ENCODE results near the gene G6PC1.

DNA sequence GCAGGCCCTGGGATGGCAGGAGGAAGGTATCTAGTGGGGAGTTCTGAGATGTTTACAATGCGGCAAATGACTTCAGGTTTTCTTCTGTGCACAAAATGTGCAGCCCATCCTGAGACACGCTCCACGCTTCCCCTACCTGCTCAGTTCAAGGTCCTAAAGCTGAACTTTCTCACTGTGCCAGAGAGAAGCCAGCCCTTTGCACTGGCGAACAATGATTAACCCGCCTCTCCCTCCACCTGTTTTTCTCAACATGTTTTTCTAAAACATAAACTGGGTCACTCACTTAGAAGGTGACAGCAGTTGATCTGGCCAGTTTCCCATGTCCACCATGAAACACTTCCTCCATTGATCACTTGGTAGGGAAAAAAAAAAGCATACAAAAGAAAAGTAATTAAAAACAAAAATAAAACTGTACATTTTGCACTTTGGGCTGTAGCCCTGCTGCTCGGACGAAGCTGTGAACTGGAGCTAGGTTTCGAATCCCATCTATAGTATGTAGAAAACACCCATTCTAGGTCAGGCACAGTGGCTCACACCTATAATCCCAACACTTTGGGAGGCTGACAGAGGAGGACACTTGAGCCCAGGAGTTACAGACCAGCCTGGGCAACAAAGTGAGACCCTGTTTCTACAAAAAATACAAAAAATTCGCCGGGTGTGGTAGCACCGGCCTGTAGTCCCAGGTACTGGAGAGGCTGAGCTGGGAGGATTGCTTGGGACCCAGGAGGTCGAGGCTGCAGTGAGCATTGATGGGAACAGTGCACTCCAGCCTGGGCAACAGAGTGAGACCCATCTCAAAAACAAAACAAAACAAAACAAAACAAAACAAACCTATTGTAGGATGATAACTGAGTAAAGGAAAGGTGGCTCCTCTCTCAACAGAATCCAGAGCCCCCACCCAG is 6.1 kb upstream of the G6PC1 start:
- no peak for TF ChIP-seq POLR2A (IDR thresholded peaks at IDR 0.05)
- TF ChIP-seq, protein P1, sequence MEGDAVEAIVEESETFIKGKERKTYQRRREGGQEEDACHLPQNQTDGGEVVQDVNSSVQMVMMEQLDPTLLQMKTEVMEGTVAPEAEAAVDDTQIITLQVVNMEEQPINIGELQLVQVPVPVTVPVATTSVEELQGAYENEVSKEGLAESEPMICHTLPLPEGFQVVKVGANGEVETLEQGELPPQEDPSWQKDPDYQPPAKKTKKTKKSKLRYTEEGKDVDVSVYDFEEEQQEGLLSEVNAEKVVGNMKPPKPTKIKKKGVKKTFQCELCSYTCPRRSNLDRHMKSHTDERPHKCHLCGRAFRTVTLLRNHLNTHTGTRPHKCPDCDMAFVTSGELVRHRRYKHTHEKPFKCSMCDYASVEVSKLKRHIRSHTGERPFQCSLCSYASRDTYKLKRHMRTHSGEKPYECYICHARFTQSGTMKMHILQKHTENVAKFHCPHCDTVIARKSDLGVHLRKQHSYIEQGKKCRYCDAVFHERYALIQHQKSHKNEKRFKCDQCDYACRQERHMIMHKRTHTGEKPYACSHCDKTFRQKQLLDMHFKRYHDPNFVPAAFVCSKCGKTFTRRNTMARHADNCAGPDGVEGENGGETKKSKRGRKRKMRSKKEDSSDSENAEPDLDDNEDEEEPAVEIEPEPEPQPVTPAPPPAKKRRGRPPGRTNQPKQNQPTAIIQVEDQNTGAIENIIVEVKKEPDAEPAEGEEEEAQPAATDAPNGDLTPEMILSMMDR (IDR thresholded peaks at IDR 0.05), result no peak
